IPS-18c (cell line): Measurements from ENCODE around the gene SLC66A3.

ENCODE experiments used
- H3K4me3 ChIP-seq: 2 replicates; pipeline ENCODE4 v1.7.0; 2013; ENCODE audit warnings: low read depth, mild to moderate bottlenecking, low read length, moderate library complexity; ENCODE audit not compliant: insufficient read depth
- H3K9me3 ChIP-seq: one replicate; pipeline ENCODE4 v1.6.1; 2013; ENCODE audit warnings: mild to moderate bottlenecking, low read length, moderate library complexity; ENCODE audit not compliant: control insufficient read depth, insufficient read depth

Gene SLC66A3

DNA sequence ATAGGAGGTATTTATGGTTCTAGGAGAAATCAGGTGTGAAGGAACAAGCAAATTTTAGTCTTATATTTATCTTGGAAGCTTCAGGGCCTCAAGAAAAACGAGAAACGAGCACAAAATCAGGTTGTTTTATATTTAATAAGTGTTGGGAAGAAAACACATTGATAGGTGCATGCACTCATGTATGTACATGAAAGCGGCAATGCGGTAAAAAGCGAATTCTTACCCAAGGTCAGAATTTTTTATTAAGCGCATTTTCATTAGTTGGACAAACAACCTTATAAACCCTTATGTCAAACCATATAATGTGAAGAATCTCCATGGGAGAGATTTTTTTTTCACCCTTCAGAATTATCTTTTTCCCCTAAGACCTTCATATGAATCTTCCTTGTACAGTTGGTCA, 25.4 kb downstream of the SLC66A3 start:
- Histone ChIP-seq H3K4me3 (no peak overlapping the region), H3K9me3 (no peaks in the 10 kb centered on the region)

DNA sequence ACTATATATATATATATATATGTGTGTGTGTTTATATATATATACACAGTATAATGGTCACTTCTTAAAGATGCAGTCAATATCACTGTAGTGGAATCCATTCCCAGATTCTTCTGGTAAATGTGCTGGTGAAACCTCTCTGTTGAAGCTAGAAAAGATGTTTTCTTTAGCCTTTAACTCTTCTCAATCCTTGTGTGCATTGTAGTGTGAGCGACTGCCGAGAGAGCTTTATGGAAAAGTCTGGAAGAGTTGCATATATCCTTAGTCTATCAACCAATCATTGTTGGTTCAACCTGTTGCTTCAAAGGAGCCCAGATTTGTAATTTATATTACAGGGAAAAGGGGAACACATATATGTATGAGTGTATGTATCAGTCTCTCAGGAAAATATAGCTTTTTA, 27.7 kb downstream of the SLC66A3 start:
- no peak overlapping the region for H3K4me3 ChIP-seq

DNA sequence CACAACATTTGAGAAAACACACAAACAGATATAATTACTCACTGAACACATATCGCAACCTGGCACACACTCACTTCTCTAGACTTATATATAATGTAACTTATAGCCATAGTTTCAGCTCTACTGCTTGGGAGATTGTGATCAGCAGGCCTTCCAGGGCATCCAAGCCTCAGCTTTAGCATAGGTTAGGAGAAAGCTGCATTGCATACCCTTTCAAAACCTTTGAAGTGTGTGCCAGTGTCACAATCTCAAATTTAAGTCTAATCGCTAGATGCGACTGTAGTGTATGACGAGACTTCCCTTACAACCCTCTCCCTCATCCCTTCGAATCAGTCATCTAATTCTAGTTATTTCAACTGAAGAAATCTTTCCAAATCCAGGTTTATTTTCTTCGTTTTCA, 30.9 kb downstream of the SLC66A3 start:
- H3K4me3 ChIP-seq = no peak overlapping the region
- H3K9me3 ChIP-seq = no peaks in the 10 kb centered on the region

More for the DNA sequence above, 27.7 kb downstream of the SLC66A3 start:
- no peaks in the 10 kb centered on the region for H3K9me3 ChIP-seq

DNA sequence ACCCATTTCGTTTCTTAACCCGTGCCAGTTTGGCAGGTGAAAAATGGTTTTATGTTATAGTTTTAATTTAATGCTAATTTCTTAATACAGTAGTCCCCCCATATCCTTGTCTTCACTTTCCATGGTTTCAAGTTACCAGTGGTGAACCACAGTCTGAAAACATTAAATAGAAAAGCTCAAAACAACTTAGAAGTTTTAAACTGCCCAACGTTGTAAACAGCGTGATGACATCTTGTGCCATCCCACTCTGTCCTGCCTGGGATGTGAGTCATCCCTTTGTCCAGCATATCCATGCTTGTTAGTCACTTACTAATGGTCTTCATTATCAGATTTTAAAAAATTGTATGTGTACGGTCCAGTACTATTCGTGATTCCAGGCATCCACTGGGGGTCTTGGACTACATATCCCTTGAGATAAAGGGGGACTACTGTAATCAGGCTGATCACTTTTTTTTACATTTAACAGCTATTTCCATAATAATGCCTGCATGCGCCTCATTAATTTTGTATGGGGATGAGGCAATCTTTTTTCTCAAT, 31.9 kb downstream of the SLC66A3 start:
- H3K4me3 ChIP-seq = no peak overlapping the region
- no peaks in the 10 kb centered on the region for H3K9me3 ChIP-seq

DNA sequence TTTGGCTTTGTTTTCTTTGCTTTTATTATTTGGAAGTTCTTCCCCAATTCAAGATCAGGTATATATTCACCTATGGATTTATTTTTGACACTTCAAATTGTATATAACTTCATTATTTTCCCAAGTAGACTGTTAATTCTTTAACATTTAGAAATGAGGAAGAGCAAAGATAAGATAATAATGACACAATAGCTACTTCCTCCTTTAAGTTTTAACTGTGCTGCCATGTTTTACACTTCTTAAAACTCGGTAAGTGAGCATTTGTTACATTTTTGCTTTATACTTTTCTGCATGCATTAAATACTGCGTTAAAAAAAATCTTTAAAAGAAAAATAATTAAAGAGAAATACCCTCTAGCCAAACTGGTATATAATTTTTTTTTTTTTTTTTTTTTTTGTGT, 32.5 kb downstream of the SLC66A3 start:
- Histone ChIP-seq H3K9me3 (no peaks in the 10 kb centered on the region), H3K4me3 (no peak overlapping the region)

DNA sequence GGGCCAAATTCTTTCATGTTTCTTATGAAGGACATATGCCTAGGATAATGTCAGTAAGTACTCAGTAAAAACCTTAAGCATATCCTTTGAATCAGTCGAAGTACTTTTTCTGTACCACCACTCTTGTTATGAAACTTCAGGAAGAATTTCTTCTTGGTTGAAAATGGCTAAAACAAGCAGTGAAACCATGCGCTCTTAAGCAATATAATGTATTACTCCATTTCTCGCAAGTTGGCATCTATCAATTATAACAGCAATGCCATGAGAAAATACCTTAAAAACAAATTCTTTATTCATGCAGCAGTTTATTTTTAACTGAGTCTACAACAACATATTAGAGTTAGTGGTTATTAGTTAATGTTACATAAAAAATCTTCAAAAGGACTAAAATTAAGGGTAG, 41.0 kb downstream of the SLC66A3 start:
- H3K4me3 ChIP-seq = no peak overlapping the region
- H3K9me3 ChIP-seq = no peaks in the 10 kb centered on the region

DNA sequence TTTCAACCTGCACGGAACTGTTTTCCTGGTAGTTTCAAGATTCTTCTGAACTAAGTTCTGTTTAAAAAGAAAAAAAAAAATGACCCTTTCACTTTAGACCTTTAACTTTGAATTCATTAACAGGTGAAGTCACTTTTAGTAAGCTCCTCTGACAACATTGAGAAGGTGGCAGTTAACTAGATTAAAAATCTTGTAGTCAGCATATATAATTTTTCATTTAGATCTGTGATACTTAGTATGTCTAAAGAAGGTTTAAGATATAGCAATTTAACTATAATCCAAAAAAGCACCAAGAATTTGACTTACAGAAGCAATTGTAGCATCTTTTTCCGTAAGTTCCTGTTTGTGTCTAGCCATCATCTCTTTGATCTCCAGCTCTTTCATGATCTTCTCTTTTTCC, 45.4 kb downstream of the SLC66A3 start:
- no peak overlapping the region for H3K4me3 ChIP-seq
- H3K9me3 ChIP-seq = no peaks in the 10 kb centered on the region

DNA sequence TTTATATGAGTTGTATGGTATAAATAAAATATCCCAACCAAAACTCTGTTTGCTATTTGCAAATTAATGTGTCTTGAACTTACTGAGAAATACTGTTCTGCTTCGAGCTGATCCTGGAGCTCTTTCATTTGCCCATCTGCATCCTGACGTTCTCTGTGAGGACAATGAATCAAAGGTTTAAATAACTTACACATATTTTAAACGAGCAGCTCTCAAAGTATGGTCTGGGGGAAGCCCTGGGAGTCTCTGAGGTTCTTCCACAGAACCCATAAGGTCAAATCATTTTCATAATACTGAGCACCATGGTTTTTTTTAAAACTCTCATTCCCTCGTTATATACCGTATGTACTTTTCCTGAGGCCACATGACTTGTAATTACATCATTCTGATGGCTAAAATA, 46.7 kb downstream of the SLC66A3 start:
- Histone ChIP-seq H3K4me3 (no peak overlapping the region), H3K9me3 (no peaks in the 10 kb centered on the region)

DNA sequence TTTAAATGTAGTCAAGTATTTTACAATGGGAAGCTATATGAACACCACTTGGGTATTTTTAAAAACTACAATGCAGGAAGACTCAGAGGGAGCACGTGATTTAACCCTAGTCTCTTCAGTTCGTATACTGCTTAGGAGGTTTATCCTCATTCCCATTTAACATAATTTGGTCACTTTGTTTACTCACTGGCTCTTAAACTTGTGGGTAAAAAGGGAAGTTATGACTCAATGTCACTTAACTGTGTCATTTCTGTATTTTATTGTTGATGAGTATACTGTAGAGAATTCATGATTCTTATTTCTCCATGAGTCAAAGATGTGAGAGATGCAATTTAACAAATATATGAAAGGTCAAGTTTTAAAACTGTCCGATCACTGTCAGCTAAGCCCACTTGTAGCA, 48.2 kb downstream of the SLC66A3 start:
- H3K9me3 ChIP-seq = no peaks in the 10 kb centered on the region
- no peak overlapping the region for H3K4me3 ChIP-seq

DNA sequence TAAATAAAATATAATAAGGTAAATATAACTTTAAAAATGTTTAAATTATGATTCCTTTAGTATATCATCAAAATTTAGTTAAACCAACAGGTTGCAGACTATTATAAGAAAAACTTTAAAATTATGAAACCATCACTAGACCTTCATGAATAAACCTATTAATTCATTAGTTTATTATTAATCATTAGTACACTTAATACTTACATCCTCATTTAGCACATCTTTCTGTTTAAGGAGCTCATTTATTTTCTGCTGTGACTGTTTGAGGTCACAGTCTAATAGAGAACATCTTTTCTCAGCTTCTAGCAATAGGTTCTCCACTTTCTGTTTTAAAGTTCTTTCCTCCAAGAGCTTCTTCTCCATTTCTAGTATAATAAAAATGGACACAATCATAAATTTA, 52.8 kb downstream of the SLC66A3 start:
- Histone ChIP-seq H3K4me3 (no peak overlapping the region), H3K9me3 (no peaks in the 10 kb centered on the region)

DNA sequence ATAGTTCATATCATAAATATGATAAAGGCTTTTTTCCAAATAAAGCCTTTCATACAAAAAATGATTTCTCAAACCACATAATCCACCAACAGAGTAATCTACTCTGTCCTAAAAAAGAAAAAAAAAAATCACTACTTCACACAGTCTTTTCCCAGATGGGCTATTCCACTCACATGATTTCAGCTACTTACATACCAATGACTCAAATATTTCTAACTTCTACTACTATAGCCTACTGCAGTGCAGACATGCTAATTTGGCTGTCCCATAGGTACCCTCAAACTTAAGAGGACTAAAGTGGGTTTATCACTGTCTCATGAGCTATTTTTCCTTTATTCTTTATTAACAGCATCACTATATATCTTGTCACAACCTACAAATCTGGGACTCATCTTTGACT, 57.4 kb downstream of the SLC66A3 start:
- H3K9me3 ChIP-seq = no peaks in the 10 kb centered on the region
- no peak overlapping the region for H3K4me3 ChIP-seq

DNA sequence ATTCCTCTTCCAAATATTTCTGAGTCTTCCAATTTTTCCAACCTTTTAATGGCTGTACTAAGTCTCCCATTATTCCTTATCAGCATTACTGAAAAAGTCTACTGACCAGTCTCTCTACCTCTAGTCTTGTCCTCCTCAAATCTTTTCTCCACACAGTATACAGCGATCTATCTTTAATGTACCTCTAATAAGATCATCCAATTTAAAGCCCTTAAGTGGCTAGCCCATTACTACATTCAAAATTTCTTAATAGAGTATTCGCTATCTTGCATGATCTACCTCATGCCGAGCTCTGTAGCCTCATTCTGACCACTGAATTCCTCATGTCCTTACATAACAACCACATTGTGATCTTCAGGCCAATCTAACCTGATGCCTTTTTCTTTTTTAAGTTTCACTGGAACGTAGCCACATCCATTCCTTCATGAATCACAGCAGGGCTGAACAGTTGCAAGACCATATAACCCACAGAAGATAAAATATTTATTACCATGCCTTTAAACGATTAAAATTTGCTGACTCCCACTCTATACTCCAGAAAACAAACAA, 57.9 kb downstream of the SLC66A3 start:
- Histone ChIP-seq H3K9me3 (no peaks in the 10 kb centered on the region), H3K4me3 (no peak overlapping the region)

DNA sequence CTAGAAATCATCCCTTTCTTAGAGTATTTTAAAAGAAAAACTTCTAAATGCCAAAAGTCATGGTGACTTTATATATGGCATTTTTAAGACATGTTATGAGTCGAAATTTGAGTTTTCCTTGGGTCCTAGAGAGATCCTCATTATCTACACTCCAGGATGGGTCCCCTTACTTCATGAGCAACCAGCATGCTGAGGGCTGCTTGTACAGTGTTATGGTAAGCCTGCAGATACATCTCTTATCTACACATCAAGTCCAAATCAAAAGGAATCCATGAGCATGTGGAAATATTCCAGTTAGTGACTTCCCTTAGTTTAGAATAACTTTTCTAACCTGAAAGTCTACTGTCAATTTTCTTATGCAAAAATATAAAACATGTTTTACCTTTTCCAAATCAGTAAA, 58.7 kb downstream of the SLC66A3 start:
- H3K4me3 ChIP-seq = no peak overlapping the region
- no peaks in the 10 kb centered on the region for H3K9me3 ChIP-seq

DNA sequence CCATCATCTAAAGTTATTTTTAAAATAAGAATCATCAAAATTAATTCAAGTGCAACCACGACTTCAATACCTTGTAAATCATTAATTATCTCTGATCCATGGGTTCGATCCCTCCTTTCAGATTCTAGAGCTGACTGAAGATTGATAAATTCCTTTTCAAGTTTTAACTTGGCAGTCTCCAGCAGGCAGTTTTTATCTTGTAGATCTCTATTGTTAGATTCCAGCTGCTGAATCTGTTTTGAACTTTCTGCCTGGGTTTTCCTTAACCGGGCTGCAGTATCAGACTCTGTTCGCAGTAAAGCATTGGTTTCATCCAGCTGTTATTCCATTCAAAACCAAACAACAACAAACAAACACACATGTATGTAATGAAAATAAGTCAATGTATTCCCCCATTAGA, 59.5 kb downstream of the SLC66A3 start:
- H3K9me3 ChIP-seq = no peaks in the 10 kb centered on the region

DNA sequence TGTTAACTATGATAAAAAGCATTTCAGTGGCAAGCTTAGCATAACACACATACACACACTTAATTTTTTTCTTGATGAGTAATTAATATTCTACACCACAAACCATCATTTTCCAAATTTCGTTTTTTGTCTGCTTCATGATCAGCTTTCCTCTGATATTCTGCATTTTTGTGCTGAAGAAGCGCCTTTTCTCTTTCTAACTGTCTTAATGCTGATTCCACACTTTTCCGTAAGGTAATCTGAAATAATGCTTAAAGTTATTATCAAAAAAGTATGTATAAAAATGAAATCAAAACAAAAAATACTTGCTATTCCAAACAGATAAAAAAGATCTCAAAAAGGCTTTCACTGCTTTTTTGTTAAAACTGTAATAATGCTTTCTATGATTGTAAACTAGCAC, 60.1 kb downstream of the SLC66A3 start:
- Histone ChIP-seq H3K9me3 (no peaks in the 10 kb centered on the region), H3K4me3 (no peak overlapping the region)

More for the DNA sequence above, 59.5 kb downstream of the SLC66A3 start:
- no peak overlapping the region for H3K4me3 ChIP-seq

DNA sequence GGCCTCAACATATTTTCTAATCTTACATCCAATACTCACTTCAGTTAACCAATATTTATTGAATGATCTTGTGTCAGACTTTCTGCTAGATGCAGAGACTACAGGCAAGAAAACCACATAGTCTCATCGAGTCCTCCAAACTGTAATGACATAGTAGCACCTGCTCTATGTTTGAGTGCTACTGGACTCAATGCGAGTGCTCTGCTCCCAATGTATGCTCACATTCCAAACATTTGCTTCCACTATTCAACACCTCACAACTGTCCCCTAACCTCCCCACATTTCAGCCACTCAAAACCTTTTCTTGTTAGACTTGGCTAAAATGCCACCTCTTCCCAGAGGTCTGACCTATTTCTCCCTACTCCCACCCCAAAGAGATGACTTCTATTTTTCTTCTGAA, 65.2 kb downstream of the SLC66A3 start:
- no peaks in the 10 kb centered on the region for H3K9me3 ChIP-seq
- H3K4me3 ChIP-seq = no peak overlapping the region

DNA sequence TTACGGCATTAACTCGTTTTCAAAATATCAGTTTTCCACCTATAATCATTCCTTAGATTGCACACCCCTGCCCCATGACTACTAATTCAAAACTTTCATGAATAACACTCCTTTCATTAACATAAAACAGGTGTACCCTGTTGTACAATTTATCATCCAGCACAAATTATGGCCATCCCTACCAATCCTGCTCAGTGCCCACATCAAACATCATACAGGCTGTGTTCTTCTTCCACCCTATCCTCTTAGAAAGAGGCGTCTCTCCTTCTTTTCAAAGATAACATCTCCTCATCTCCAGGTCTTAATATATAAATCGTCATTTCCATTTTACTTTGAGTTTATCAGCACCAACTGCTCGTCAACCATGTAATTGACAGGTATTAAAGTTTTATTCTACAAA, 67.6 kb downstream of the SLC66A3 start:
- no peaks in the 10 kb centered on the region for H3K9me3 ChIP-seq
- H3K4me3 ChIP-seq = no peak overlapping the region

DNA sequence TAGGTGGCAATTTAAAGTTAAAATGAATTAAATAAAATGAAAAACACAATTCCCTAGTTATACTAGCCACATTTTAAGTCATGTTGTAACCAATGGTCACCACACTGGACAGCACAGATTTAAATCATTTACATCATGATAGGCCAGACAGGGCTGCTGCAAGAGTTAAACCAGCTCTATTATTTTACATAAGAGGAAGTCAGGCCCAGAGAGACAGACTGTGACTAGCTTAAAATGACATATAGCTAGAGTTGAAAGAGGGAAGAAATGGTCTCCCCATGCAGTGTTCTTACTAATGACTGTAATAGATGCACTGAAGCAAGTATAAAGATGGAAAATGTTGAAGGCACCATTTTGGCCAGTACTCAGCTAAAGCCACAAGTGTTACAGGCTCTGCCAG, 69.6 kb downstream of the SLC66A3 start:
- H3K9me3 ChIP-seq = no peaks in the 10 kb centered on the region

DNA sequence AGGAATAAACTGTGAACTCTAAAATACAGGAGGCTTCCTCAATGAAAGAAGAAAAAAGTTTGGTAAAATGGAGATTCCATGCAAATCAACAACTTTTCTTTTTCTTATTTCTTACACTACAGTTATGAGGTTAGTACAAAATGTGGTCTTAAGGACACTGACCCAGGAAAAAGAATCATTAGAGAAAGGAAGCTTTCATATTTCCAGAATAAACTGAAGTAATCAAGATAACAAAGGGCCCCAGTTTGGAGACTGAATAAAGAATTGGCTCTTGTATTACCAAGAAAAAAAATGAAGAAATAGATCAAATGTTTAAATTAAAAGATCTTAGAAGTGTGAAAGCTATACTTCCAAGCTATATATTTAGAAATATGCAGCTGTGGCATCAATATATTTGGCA, 72.3 kb downstream of the SLC66A3 start:
- Histone ChIP-seq H3K9me3 (no peaks in the 10 kb centered on the region), H3K4me3 (no peak overlapping the region)

More for the DNA sequence above, 69.6 kb downstream of the SLC66A3 start:
- no peak overlapping the region for H3K4me3 ChIP-seq
